Testis (tissue), 3 donors: ENCODE results near the gene PPP1R3F. TPM values are rescaled to one million over a fixed set of nuclear protein-coding genes. Genes with fewer than 3 reads are reported as not detected.

Experiments
- DNase-seq: peaks from one replicate; pipeline ENCODE4 v3.0.0-alpha.2; 2019
- H3K27ac ChIP-seq, 2 donors: fragments of 200-600 bp; sonication (generic); one replicate each; pipeline ENCODE4 v1.5.1; 2019
- H3K27me3 ChIP-seq: fragments of 200-600 bp; sonication (generic); one replicate; pipeline ENCODE4 v1.5.1; 2019
- H3K36me3 ChIP-seq: fragments of 200-600 bp; sonication (generic); one replicate; pipeline ENCODE4 v1.5.1; 2017; ENCODE audit warnings: low read depth; ENCODE audit errors: missing control alignments
- H3K4me1 ChIP-seq: fragments of 200-600 bp; sonication (generic); one replicate; pipeline ENCODE4 v1.5.1; 2019
- H3K4me3 ChIP-seq, 2 donors: fragments of 200-600 bp; sonication (generic); one replicate each; pipeline ENCODE4 v1.5.1; 2017 to 2019
- H3K9me3 ChIP-seq: fragments of 200-600 bp; sonication (generic); one replicate; pipeline ENCODE4 v1.5.1; 2017
- POLR2A ChIP-seq: fragments of 450-650 bp; IDR thresholded peaks from one replicate; pipeline ENCODE4 v1.6.1; 2017; ENCODE audit warnings: antibody characterized with exemption, mild to moderate bottlenecking, moderate library complexity
- WGBS, 2 donors: methylation state at CpG; one replicate each; pipeline ENCODE4 v1.1.5; 2018; 5-methylcytosine and 5-hydroxymethylcytosine counted together
- intact Hi-C: fragments of 100-400 bp; cut with DNase I; formaldehyde crosslinking; loops from one replicate; pipeline ENCODE4 v1.15.1; 2023; ENCODE audit warnings: low total_unique reads
- polyA plus RNA-seq: library from polyadenylated mRNA; stranded (reverse); fragments of 350-450 nt; fragmentation: Illumina TruSeq; extraction: RNeasy Lipid Tissue Mini Kit (QIAGEN cat#74804); gene quantifications from one replicate; pipeline ENCODE4 v1.2.3, GENCODE V29; 2014; ENCODE audit warnings: low read depth, low replicate concordance; ENCODE audit not compliant: insufficient read depth
- total RNA-seq, 2 donors: library from RNA; depleted of rRNA; stranded (reverse); fragments of >200 nt; gene quantifications; one replicate each; pipeline ENCODE4 v1.2.3, GENCODE V29; 2016
- TF ChIP-seq, protein P1 (sequence below), 3 experiments: fragments of 450-650 bp in 2 of 3; fragments of 200-600 bp in 1 of 3; sonication (generic) in 1 of 3; IDR thresholded peaks; one replicate each; pipeline ENCODE4 v1.5.1; 2016 to 2019; ENCODE audit warnings: antibody characterized with exemption in 3 of 3, mild to moderate bottlenecking in 2 of 3, moderate library complexity in 1 of 3

The PPP1R3F gene
- total and polyA plus RNA-seq, 3 donors from 2014 or later = 7.6 to 18.0 (median 17.6) TPM

GRCh38 chrX:49242545-49243066 lies 27.0 kb upstream of the PPP1R3F start:
- Histone ChIP-seq H3K4me1 (no peaks in the 10 kb centered on the region), H3K27ac (no peak overlapping the region), H3K27me3 (no peaks in the 10 kb centered on the region), H3K4me3 (no peak overlapping the region), H3K36me3 (no peaks in the 10 kb centered on the region), H3K9me3 (no peaks in the 10 kb centered on the region)
- WGBS, 2 donors = 95 to 97% methylated on average over 5 to 12 of the region's 12 CpGs
- intact Hi-C loops = no loop called here
- no peak for DNase-seq
- TF ChIP-seq POLR2A = no peak

DNA sequence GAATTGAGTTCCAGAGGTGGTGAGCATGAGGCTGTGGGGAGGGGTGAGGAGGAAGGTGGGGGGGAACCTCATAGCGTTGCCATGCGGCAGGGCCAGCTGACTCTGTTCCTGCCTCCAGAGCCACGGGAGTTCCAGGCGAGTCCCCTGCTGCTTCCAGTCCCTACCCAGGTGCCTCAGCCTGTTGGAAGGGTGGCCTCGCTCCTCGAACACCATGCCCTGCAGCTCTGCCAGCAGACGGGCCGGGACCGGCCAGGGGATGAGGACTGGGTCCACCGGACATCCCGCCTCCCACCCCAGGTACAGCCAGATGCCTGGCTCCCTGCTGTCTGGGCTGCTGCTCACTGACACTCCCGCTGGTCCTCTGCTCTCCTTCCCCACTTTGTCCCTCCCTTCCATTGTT lies 26.4 kb upstream of the PPP1R3F start:
- H3K9me3 ChIP-seq = no peaks in the 10 kb centered on the region
- DNase-seq = no peak

DNA sequence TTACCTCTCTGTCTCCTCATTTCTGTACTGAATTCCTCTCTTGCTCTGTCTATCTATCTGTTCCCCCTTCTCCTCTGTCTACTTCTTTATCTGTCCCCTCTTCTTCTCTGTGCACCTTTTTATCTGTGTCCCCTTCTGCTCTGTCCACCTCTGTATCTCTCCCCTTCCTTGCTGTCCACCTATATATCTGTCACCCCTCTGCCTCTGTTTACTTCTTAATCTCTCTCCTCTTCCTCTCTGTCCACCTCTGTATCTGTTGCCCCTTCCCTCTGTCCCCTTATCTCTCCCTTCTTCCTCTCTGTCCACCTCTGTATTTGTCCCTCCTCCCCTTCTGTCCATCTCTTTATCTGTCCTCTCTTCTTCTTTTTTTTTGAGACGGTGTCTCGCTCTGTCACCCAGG lies 25.4 kb upstream of the PPP1R3F start:
- 94 to 100% methylated on average over 2 of the region's 2 CpGs for WGBS, 2 donors
- no peak overlapping the region for H3K27ac ChIP-seq
- H3K9me3 ChIP-seq = no peaks in the 10 kb centered on the region
- intact Hi-C loops = no loop called here
- no peak overlapping the region for H3K4me3 ChIP-seq
- TF ChIP-seq, protein P1, sequence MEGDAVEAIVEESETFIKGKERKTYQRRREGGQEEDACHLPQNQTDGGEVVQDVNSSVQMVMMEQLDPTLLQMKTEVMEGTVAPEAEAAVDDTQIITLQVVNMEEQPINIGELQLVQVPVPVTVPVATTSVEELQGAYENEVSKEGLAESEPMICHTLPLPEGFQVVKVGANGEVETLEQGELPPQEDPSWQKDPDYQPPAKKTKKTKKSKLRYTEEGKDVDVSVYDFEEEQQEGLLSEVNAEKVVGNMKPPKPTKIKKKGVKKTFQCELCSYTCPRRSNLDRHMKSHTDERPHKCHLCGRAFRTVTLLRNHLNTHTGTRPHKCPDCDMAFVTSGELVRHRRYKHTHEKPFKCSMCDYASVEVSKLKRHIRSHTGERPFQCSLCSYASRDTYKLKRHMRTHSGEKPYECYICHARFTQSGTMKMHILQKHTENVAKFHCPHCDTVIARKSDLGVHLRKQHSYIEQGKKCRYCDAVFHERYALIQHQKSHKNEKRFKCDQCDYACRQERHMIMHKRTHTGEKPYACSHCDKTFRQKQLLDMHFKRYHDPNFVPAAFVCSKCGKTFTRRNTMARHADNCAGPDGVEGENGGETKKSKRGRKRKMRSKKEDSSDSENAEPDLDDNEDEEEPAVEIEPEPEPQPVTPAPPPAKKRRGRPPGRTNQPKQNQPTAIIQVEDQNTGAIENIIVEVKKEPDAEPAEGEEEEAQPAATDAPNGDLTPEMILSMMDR (IDR thresholded peaks at IDR 0.05) = no peak
- no peak for TF ChIP-seq POLR2A
- DNase-seq = no peak
- no peaks in the 10 kb centered on the region for H3K4me1 ChIP-seq
- H3K27me3 ChIP-seq = no peaks in the 10 kb centered on the region
- no peaks in the 10 kb centered on the region for H3K36me3 ChIP-seq

More for the DNA sequence above, 26.4 kb upstream of the PPP1R3F start:
- WGBS, 2 donors = 90 to 93% methylated on average over 11 of the region's 12 CpGs
- Histone ChIP-seq H3K27me3 (no peaks in the 10 kb centered on the region), H3K36me3 (no peaks in the 10 kb centered on the region), H3K27ac (no peak overlapping the region), H3K4me1 (no peaks in the 10 kb centered on the region), H3K4me3 (no peak overlapping the region)
- TF ChIP-seq POLR2A = no peak
- TF ChIP-seq, protein P1 (IDR thresholded peaks at IDR 0.05) = no peak
- intact Hi-C loops = no loop called here

GRCh38 chrX:49246541-49246940 lies 23.1 kb upstream of the PPP1R3F start:
- no peaks in the 10 kb centered on the region for H3K36me3 ChIP-seq
- no peak overlapping the region for H3K4me3 ChIP-seq
- no peak for DNase-seq
- H3K4me1 ChIP-seq = no peaks in the 10 kb centered on the region
- no peak overlapping the region for H3K27ac ChIP-seq
- WGBS, 2 donors = 95 to 100% methylated on average over 2 to 4 of the region's 10 CpGs
- TF ChIP-seq, protein P1 (IDR thresholded peaks at IDR 0.05) = no peak
- no peak for TF ChIP-seq POLR2A
- no peaks in the 10 kb centered on the region for H3K9me3 ChIP-seq
- no peaks in the 10 kb centered on the region for H3K27me3 ChIP-seq
- intact Hi-C loops = no loop called here

DNA sequence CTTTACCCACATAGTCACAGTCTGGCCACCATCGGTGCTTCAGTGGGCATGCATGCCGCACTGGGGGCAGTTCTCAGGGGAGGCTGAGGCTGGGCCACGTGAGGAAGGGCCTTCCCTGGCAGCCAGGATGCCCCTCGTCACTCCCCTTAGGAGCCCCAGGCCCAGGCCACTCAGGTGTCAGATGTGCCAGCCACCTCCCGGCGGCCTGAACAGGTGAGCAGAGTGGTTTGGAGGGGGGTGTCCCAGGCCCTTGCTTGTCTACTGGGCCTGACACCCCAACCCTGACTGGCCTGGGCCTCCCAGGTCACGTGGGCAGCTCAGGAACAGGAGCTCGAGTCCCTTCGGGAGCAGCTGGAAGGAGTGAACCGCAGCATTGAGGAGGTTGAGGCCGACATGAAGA lies 22.2 kb upstream of the PPP1R3F start:
- 95 to 96% methylated on average over 5 to 6 of the region's 11 CpGs for WGBS, 2 donors
- Histone ChIP-seq H3K27ac (no peak overlapping the region), H3K36me3 (no peaks in the 10 kb centered on the region), H3K9me3 (no peaks in the 10 kb centered on the region), H3K4me3 (no peak overlapping the region), H3K27me3 (no peaks in the 10 kb centered on the region), H3K4me1 (no peaks in the 10 kb centered on the region)
- no peak for TF ChIP-seq POLR2A
- TF ChIP-seq, protein P1 (IDR thresholded peaks at IDR 0.05) = no peak
- DNase-seq = no peak
- intact Hi-C loops = no loop called here
